Measurements from ENCODE around the gene C16orf87.
"Not testable (repeated sequence)": the region's sequence is repeated elsewhere in the genome, so short reads cannot be mapped to it uniquely, and the experiment has no call there.

- not testable (repeated sequence) for TF ChIP-seq YY1 (IDR thresholded peaks at IDR 0.05; ENCODE audit: insufficient read depth, insufficient read length); SUZ12 (IDR thresholded peaks at IDR 0.05; ENCODE audit: extremely low read depth, insufficient read depth, insufficient read length); ZNF274 (IDR thresholded peaks at IDR 0.05; ENCODE audit: low read depth, low read length)
Measured at GRCh38 chr16:46784569-46784968, 46.4 kb downstream of the C16orf87 start.
